ENCODE measurements around the gene NPC1. TPM values are rescaled to one million over a fixed set of nuclear protein-coding genes. Genes with fewer than 3 reads are reported as not detected.

NPC1 gene
- total and polyA plus RNA-seq, 2 of the 8 experiments (the other 6 are each of a cell fraction or from before 2014, with no cell fraction given), result 34.1 to 39.5 TPM

- TF ChIP-seq, protein P1, sequence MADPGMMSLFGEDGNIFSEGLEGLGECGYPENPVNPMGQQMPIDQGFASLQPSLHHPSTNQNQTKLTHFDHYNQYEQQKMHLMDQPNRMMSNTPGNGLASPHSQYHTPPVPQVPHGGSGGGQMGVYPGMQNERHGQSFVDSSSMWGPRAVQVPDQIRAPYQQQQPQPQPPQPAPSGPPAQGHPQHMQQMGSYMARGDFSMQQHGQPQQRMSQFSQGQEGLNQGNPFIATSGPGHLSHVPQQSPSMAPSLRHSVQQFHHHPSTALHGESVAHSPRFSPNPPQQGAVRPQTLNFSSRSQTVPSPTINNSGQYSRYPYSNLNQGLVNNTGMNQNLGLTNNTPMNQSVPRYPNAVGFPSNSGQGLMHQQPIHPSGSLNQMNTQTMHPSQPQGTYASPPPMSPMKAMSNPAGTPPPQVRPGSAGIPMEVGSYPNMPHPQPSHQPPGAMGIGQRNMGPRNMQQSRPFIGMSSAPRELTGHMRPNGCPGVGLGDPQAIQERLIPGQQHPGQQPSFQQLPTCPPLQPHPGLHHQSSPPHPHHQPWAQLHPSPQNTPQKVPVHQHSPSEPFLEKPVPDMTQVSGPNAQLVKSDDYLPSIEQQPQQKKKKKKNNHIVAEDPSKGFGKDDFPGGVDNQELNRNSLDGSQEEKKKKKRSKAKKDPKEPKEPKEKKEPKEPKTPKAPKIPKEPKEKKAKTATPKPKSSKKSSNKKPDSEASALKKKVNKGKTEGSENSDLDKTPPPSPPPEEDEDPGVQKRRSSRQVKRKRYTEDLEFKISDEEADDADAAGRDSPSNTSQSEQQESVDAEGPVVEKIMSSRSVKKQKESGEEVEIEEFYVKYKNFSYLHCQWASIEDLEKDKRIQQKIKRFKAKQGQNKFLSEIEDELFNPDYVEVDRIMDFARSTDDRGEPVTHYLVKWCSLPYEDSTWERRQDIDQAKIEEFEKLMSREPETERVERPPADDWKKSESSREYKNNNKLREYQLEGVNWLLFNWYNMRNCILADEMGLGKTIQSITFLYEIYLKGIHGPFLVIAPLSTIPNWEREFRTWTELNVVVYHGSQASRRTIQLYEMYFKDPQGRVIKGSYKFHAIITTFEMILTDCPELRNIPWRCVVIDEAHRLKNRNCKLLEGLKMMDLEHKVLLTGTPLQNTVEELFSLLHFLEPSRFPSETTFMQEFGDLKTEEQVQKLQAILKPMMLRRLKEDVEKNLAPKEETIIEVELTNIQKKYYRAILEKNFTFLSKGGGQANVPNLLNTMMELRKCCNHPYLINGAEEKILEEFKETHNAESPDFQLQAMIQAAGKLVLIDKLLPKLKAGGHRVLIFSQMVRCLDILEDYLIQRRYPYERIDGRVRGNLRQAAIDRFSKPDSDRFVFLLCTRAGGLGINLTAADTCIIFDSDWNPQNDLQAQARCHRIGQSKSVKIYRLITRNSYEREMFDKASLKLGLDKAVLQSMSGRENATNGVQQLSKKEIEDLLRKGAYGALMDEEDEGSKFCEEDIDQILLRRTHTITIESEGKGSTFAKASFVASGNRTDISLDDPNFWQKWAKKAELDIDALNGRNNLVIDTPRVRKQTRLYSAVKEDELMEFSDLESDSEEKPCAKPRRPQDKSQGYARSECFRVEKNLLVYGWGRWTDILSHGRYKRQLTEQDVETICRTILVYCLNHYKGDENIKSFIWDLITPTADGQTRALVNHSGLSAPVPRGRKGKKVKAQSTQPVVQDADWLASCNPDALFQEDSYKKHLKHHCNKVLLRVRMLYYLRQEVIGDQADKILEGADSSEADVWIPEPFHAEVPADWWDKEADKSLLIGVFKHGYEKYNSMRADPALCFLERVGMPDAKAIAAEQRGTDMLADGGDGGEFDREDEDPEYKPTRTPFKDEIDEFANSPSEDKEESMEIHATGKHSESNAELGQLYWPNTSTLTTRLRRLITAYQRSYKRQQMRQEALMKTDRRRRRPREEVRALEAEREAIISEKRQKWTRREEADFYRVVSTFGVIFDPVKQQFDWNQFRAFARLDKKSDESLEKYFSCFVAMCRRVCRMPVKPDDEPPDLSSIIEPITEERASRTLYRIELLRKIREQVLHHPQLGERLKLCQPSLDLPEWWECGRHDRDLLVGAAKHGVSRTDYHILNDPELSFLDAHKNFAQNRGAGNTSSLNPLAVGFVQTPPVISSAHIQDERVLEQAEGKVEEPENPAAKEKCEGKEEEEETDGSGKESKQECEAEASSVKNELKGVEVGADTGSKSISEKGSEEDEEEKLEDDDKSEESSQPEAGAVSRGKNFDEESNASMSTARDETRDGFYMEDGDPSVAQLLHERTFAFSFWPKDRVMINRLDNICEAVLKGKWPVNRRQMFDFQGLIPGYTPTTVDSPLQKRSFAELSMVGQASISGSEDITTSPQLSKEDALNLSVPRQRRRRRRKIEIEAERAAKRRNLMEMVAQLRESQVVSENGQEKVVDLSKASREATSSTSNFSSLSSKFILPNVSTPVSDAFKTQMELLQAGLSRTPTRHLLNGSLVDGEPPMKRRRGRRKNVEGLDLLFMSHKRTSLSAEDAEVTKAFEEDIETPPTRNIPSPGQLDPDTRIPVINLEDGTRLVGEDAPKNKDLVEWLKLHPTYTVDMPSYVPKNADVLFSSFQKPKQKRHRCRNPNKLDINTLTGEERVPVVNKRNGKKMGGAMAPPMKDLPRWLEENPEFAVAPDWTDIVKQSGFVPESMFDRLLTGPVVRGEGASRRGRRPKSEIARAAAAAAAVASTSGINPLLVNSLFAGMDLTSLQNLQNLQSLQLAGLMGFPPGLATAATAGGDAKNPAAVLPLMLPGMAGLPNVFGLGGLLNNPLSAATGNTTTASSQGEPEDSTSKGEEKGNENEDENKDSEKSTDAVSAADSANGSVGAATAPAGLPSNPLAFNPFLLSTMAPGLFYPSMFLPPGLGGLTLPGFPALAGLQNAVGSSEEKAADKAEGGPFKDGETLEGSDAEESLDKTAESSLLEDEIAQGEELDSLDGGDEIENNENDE (IDR thresholded peaks at IDR 0.05; ENCODE audit: insufficient replicate concordance, low read length), result no peak
- TF ChIP-seq MAX (IDR thresholded peaks at IDR 0.05) (no peak), CBX8 (IDR thresholded peaks at IDR 0.05; ENCODE audit: borderline replicate concordance, low read depth, low read length) (no peak), CTBP2 (IDR thresholded peaks at IDR 0.05; ENCODE audit: borderline replicate concordance, insufficient read depth, insufficient read length, low read length) (no peak), SAP30 (IDR thresholded peaks at IDR 0.05; ENCODE audit: insufficient read depth, insufficient replicate concordance, low read length) (no peak), CHD1 (IDR thresholded peaks at IDR 0.05; ENCODE audit: low read depth, low read length) (no peak), TCF12 (IDR thresholded peaks at IDR 0.05; ENCODE audit: low read depth, low read length) (no peak), BRCA1 (IDR thresholded peaks at IDR 0.05; ENCODE audit: low read depth, low read length) (no peak), JUND (IDR thresholded peaks at IDR 0.05; ENCODE audit: low read length) (no peak), BCL11A (IDR thresholded peaks at IDR 0.05; ENCODE audit: low read depth in 2 of 2, low read length in 2 of 2) (no peak), TEAD4 (IDR thresholded peaks at IDR 0.05; ENCODE audit: low read depth, low read length) (no peak), GTF2F1 (IDR thresholded peaks at IDR 0.05; ENCODE audit: borderline replicate concordance, low read depth, low read length) (no peak)
Observed at GRCh38 chr18:23521271-23521670, 65.0 kb downstream of the NPC1 start (continued).

Measured in H1 (cell line).